Hematopoietic multipotent progenitor cell treated with erythropoietin and hydrocortisone succinate and interleukin-3 and kit ligand, for 8 days (in vitro differentiated cells): ENCODE results near the gene STYK1.

Experiments used
- DNase-seq: peaks from one replicate; pipeline ENCODE4 v3.0.0-alpha.2; 2015

Gene STYK1

GRCh38 chr12:10673659-10674384 lies at the start of gene STYK1:
TSS of gene STYK1 (minus strand) at chr12:10674052. CDS start at chr12:10634618, 39,434 bp downstream.
- DNase-seq: peak; percentile 82

- DNase-seq: peak; percentile 85
Measured at GRCh38 chr12:10722905-10723746, 49.3 kb upstream of the STYK1 start, which contains the start of gene YBX3. TSS of gene YBX3 (minus strand) at chr12:10723323. CDS start at chr12:10723111, 212 bp downstream.

GRCh38 chr12:10722502-10722904 lies 48.7 kb upstream of the STYK1 start:
- peak; percentile 57 for DNase-seq

- DNase-seq: peak; percentile 83
Measured at GRCh38 chr12:10721651-10722501, 48.0 kb upstream of the STYK1 start.

- DNase-seq: no peak
Measured at GRCh38 chr12:10720974-10721650, 47.3 kb upstream of the STYK1 start.

- no peak for DNase-seq
Measured at GRCh38 chr12:10719482-10719881, 45.6 kb upstream of the STYK1 start.

GRCh38 chr12:10718279-10718821 lies 44.5 kb upstream of the STYK1 start:
- no peak for DNase-seq

GRCh38 chr12:10717410-10717809 lies 43.6 kb upstream of the STYK1 start:
- DNase-seq: no peak

- DNase-seq: no peak
Measured at GRCh38 chr12:10716704-10717315, 43.0 kb upstream of the STYK1 start.

- DNase-seq: no peak
Measured at GRCh38 chr12:10716277-10716676, 42.4 kb upstream of the STYK1 start.

- DNase-seq: no peak
Measured at GRCh38 chr12:10715491-10715890, 41.6 kb upstream of the STYK1 start.

GRCh38 chr12:10709808-10710207 lies 36.0 kb upstream of the STYK1 start:
- DNase-seq: no peak

GRCh38 chr12:10708862-10709261 lies 35.0 kb upstream of the STYK1 start:
- no peak for DNase-seq

GRCh38 chr12:10705655-10706054 lies 31.8 kb upstream of the STYK1 start:
- DNase-seq: no peak

- peak; percentile 66 for DNase-seq
Measured at GRCh38 chr12:10701843-10702242, 28.0 kb upstream of the STYK1 start.

- no peak for DNase-seq
Measured at GRCh38 chr12:10701131-10701681, 27.4 kb upstream of the STYK1 start.

GRCh38 chr12:10700581-10700980 lies 26.7 kb upstream of the STYK1 start:
- DNase-seq: peak; percentile 68

- no peak for DNase-seq
Measured at GRCh38 chr12:10697862-10698261, 24.0 kb upstream of the STYK1 start.

GRCh38 chr12:10697156-10697555 lies 23.3 kb upstream of the STYK1 start:
- peak; percentile 65 for DNase-seq

GRCh38 chr12:10690906-10691305 lies 17.1 kb upstream of the STYK1 start:
- no peak for DNase-seq

GRCh38 chr12:10689146-10689545 lies 15.3 kb upstream of the STYK1 start:
- no peak for DNase-seq
